ENCODE results near the gene ARHGAP33. TPM values are rescaled to one million over a fixed set of nuclear protein-coding genes. Genes with fewer than 3 reads are reported as not detected.

ARHGAP33 gene, protein sequence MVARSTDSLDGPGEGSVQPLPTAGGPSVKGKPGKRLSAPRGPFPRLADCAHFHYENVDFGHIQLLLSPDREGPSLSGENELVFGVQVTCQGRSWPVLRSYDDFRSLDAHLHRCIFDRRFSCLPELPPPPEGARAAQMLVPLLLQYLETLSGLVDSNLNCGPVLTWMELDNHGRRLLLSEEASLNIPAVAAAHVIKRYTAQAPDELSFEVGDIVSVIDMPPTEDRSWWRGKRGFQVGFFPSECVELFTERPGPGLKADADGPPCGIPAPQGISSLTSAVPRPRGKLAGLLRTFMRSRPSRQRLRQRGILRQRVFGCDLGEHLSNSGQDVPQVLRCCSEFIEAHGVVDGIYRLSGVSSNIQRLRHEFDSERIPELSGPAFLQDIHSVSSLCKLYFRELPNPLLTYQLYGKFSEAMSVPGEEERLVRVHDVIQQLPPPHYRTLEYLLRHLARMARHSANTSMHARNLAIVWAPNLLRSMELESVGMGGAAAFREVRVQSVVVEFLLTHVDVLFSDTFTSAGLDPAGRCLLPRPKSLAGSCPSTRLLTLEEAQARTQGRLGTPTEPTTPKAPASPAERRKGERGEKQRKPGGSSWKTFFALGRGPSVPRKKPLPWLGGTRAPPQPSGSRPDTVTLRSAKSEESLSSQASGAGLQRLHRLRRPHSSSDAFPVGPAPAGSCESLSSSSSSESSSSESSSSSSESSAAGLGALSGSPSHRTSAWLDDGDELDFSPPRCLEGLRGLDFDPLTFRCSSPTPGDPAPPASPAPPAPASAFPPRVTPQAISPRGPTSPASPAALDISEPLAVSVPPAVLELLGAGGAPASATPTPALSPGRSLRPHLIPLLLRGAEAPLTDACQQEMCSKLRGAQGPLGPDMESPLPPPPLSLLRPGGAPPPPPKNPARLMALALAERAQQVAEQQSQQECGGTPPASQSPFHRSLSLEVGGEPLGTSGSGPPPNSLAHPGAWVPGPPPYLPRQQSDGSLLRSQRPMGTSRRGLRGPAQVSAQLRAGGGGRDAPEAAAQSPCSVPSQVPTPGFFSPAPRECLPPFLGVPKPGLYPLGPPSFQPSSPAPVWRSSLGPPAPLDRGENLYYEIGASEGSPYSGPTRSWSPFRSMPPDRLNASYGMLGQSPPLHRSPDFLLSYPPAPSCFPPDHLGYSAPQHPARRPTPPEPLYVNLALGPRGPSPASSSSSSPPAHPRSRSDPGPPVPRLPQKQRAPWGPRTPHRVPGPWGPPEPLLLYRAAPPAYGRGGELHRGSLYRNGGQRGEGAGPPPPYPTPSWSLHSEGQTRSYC
- 28.4 TPM for polyA plus RNA-seq (2013, experiment 1 of 4)
- polyA plus RNA-seq (2013, experiment 2 of 4) = 29.3 TPM
- 29.3 TPM for polyA plus RNA-seq (2013, experiment 3 of 4)
- polyA plus RNA-seq (2013, experiment 4 of 4) = 31.0 TPM

DNA sequence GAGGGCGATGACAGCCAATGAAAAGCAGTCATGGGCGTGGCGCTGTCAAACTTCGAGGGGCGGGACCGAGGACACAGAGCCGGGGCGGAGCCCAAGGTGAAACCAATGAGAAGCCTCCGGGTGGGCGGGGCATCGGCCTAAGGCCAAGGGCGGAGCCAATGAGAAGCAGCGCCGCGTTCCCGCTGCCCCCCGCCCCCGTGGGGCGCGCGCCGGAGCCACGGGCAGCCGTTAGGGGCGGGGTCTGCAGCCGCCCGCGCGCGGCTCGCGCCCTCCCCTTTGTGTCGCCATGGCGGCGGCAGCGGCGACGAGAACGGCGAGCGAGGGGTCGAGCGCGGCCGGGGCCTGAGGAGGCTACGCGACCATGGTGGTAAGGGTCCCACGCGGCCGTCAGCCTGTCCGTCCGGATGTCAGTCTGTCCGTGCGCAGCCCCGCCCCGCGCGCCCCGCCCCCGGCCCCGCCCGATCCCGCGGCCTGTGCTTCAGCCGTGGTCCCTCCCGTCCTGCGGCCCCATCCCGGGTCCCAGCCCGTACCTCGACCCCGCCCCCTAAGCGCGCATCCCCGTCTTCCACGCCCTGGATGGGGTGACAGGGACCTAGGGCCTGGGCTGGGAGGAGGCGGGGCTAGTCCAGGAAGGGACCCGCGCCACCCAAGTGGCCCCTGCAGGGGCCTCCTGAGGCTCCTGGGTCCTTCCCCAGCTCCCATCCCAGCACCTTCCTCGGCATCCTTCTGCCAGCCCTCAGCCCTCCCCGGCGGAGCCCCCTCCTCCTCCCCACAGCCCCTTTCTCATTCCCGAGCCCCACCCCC, at the start of gene ARHGAP33:
Gene ARHGAP33 (plus strand): TSS at position 267 of the 804 bp plus-strand sequence. CDS start 95 bp downstream, at position 362.
- Histone ChIP-seq H3K27ac (ENCODE audit: insufficient read depth, low read depth, low read length, poor library complexity, severe bottlenecking) (no peak within 1 kb of the TSS), H3K9me3 (ENCODE audit: control insufficient read depth, low read length) (no peaks in the 10 kb centered on the region), H3K4me3 (ENCODE audit: insufficient read depth, low read depth, low read length) (peak within 1 kb of the TSS; percentile 62), H3K4me1 (ENCODE audit: control insufficient read depth, insufficient read depth, low read length) (peaks cover 26% of the 10 kb centered on the region), H3K27me3 (ENCODE audit: control insufficient read depth, insufficient read depth, low read length, poor library complexity, severe bottlenecking) (peaks cover 14% of the 10 kb centered on the region), H3K36me3 (ENCODE audit: control insufficient read depth, insufficient read depth, low read length) (no peaks in the 10 kb centered on the region)
- 0% methylated on average over 82 of the region's 82 CpGs for WGBS, 2 experiments

DNA sequence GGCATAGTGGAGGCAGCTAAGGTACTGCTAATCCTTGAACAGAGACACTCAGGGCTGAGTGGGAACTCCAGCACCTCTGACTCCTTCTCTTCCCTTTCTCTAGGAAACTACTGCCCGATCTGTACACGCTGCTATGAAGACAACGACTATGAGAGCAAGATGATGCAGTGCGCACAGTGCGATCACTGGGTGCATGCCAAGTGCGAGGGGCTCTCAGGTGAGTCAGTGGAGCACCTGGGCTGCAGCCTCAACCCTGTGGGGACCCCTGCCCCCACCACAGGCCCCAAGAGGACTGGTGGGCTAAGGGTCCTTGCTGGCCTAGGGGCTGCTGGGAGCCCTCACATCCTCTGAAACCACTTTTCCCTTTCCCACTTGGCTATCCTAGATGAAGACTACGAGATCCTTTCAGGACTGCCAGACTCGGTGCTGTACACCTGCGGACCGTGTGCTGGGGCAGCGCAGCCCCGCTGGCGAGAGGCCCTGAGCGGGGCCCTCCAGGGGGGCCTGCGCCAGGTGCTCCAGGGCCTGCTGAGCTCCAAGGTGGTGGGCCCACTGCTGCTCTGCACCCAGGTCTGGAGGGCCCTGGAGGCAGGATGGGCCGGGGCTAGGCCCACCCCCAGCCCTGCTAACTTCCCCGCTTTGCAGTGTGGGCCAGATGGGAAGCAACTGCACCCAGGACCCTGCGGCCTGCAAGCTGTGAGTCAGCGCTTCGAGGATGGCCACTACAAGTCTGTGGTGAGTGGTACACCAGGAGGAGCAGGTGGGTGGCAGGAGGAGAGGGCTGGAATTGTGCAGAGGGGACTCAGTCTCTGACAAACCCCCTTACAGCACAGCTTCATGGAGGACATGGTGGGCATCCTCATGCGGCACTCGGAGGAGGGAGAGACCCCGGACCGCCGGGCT, 48.1 kb upstream of the ARHGAP33 start:
- H3K27me3 ChIP-seq (ENCODE audit: control insufficient read depth, insufficient read depth, low read length, poor library complexity, severe bottlenecking) = no peaks in the 10 kb centered on the region
- H3K4me1 ChIP-seq (ENCODE audit: control insufficient read depth, insufficient read depth, low read length) = no peaks in the 10 kb centered on the region
- WGBS, 2 experiments = 95 to 96% methylated on average over 25 of the region's 25 CpGs
- H3K4me3 ChIP-seq (ENCODE audit: insufficient read depth, low read depth, low read length) = no peak overlapping the region
- peaks cover 73% of the 10 kb centered on the region for H3K36me3 ChIP-seq (ENCODE audit: control insufficient read depth, insufficient read depth, low read length)
- H3K27ac ChIP-seq (ENCODE audit: insufficient read depth, low read depth, low read length, poor library complexity, severe bottlenecking) = no peak overlapping the region
- H3K9me3 ChIP-seq (ENCODE audit: control insufficient read depth, low read length) = no peaks in the 10 kb centered on the region

DNA sequence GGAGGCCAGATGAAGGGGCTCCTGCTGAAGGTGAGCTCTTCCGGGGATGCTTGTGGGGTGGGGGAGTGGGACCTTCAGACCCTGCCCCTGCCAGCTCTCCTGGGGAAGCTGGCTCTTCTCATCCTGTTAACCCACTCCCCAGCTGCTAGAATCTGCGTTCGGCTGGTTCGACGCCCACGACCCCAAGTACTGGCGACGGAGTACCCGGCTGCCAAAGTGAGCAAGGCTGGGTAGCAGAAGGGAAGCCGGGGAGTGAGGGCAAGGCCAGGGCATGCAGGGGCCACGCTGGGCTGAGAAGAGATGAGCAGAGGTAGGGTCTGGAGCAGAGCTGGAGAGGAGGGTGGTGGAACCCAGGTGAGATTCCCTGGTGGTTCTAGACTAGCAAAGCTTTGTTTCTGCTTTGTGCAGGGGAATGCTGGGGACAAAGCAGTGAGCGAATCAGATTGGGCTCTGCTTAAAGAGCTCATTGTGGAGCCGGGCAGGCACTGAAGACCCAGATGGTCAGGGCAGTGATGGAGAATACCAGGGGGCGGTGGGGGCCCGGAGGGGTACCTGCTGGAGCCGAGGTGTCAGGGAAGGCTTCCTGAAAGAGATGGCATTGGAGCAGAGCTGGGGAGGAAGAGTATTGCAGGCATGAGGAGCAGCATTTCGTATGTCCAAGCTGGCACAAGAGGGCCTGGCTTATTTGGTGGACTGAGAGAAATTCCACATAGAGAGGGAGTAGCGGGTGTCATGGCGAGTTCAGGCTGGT, 47.2 kb upstream of the ARHGAP33 start:
- no peaks in the 10 kb centered on the region for H3K4me1 ChIP-seq (ENCODE audit: control insufficient read depth, insufficient read depth, low read length)
- 94 to 96% methylated on average over 19 of the region's 19 CpGs for WGBS, 2 experiments
- H3K36me3 ChIP-seq (ENCODE audit: control insufficient read depth, insufficient read depth, low read length) = peaks cover 69% of the 10 kb centered on the region
- no peaks in the 10 kb centered on the region for H3K27me3 ChIP-seq (ENCODE audit: control insufficient read depth, insufficient read depth, low read length, poor library complexity, severe bottlenecking)
- no peak overlapping the region for H3K4me3 ChIP-seq (ENCODE audit: insufficient read depth, low read depth, low read length)
- no peak overlapping the region for H3K27ac ChIP-seq (ENCODE audit: insufficient read depth, low read depth, low read length, poor library complexity, severe bottlenecking)
- H3K9me3 ChIP-seq (ENCODE audit: control insufficient read depth, low read length) = no peaks in the 10 kb centered on the region

DNA sequence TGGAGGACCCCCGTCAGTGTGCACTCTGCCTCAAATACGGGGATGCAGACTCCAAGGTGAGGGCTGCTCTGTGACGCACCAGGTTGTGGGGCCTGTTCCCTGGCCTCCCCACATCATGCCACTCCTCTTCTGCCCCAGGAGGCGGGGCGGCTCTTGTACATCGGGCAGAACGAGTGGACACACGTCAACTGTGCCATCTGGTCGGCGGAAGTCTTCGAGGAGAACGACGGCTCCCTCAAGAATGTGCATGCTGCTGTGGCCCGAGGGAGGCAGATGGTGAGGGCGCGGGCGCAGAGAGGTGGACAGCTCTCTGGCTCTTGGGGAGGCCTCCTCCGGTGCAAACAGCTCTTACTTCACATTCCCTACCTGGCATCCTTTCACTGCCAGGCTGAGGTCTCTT, 46.3 kb upstream of the ARHGAP33 start:
- 96% methylated on average over 18 of the region's 18 CpGs for WGBS, 2 experiments
- H3K4me3 ChIP-seq (ENCODE audit: insufficient read depth, low read depth, low read length) = no peak overlapping the region
- H3K27ac ChIP-seq (ENCODE audit: insufficient read depth, low read depth, low read length, poor library complexity, severe bottlenecking) = no peak overlapping the region
- H3K9me3 ChIP-seq (ENCODE audit: control insufficient read depth, low read length) = no peaks in the 10 kb centered on the region
- H3K36me3 ChIP-seq (ENCODE audit: control insufficient read depth, insufficient read depth, low read length) = peaks cover 62% of the 10 kb centered on the region
- H3K27me3 ChIP-seq (ENCODE audit: control insufficient read depth, insufficient read depth, low read length, poor library complexity, severe bottlenecking) = no peaks in the 10 kb centered on the region
- no peaks in the 10 kb centered on the region for H3K4me1 ChIP-seq (ENCODE audit: control insufficient read depth, insufficient read depth, low read length)

DNA sequence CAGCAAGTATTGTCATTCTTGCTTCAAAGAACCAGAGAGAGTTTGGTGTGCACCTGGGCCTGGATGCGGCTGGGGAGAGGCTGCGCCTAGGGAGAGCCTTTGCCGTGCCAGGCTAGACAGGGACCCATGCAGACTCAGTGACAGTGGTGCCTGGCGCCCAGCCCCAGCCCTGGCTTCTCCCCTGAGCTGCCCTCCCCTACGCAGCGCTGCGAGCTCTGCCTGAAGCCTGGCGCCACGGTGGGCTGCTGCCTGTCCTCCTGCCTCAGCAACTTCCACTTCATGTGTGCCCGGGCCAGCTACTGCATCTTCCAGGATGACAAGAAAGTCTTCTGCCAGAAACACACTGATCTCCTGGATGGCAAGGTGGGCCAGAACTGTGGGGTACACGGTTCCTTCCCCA, 45.6 kb upstream of the ARHGAP33 start:
- Histone ChIP-seq H3K4me3 (ENCODE audit: insufficient read depth, low read depth, low read length) (no peak overlapping the region), H3K36me3 (ENCODE audit: control insufficient read depth, insufficient read depth, low read length) (peaks cover 61% of the 10 kb centered on the region), H3K9me3 (ENCODE audit: control insufficient read depth, low read length) (no peaks in the 10 kb centered on the region), H3K4me1 (ENCODE audit: control insufficient read depth, insufficient read depth, low read length) (no peaks in the 10 kb centered on the region), H3K27ac (ENCODE audit: insufficient read depth, low read depth, low read length, poor library complexity, severe bottlenecking) (no peak overlapping the region), H3K27me3 (ENCODE audit: control insufficient read depth, insufficient read depth, low read length, poor library complexity, severe bottlenecking) (no peaks in the 10 kb centered on the region)
- WGBS, 2 experiments = 93 to 94% methylated on average over 11 of the region's 11 CpGs

DNA sequence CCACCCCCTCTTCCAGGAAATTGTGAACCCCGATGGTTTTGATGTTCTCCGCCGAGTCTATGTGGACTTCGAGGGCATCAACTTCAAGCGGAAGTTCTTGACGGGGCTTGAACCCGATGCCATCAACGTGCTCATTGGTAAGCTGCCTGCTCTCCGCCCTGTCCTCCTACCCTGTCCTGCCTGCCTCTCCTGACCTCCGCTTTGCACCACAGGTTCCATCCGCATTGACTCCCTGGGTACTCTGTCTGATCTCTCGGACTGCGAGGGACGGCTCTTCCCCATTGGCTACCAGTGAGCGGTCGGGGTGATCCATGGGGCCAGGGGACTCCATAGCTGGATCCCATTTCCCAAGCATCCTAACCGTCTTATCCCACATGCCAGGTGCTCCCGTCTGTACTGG, 45.0 kb upstream of the ARHGAP33 start:
- H3K9me3 ChIP-seq (ENCODE audit: control insufficient read depth, low read length) = no peaks in the 10 kb centered on the region
- H3K27ac ChIP-seq (ENCODE audit: insufficient read depth, low read depth, low read length, poor library complexity, severe bottlenecking) = no peak overlapping the region
- 95 to 96% methylated on average over 18 of the region's 18 CpGs for WGBS, 2 experiments
- H3K4me1 ChIP-seq (ENCODE audit: control insufficient read depth, insufficient read depth, low read length) = no peaks in the 10 kb centered on the region
- peaks cover 55% of the 10 kb centered on the region for H3K36me3 ChIP-seq (ENCODE audit: control insufficient read depth, insufficient read depth, low read length)
- no peak overlapping the region for H3K4me3 ChIP-seq (ENCODE audit: insufficient read depth, low read depth, low read length)
- no peaks in the 10 kb centered on the region for H3K27me3 ChIP-seq (ENCODE audit: control insufficient read depth, insufficient read depth, low read length, poor library complexity, severe bottlenecking)

DNA sequence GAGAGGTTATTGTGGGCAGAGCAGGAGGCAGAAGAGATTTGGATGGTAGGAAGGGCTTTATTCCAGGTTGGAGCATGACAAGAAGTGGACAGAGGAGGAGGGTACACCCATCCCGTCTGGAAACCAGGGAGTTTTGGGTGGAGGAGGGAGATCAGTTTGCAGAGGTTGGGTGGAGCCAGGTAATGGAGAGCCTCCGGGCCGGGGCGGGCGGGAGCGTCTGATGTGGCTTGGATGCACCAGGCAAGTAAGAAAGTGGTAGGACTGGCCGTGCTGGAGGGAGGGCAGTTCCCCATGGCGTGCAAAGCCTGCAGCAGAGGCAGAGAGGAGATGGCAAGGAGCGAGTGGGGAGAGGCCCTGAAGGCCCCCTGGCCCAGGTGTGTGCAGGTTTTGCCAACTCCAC, 44.0 kb upstream of the ARHGAP33 start:
- Histone ChIP-seq H3K4me3 (ENCODE audit: insufficient read depth, low read depth, low read length) (no peak overlapping the region), H3K36me3 (ENCODE audit: control insufficient read depth, insufficient read depth, low read length) (peaks cover 48% of the 10 kb centered on the region), H3K27me3 (ENCODE audit: control insufficient read depth, insufficient read depth, low read length, poor library complexity, severe bottlenecking) (no peaks in the 10 kb centered on the region), H3K27ac (ENCODE audit: insufficient read depth, low read depth, low read length, poor library complexity, severe bottlenecking) (no peak overlapping the region), H3K9me3 (ENCODE audit: control insufficient read depth, low read length) (no peaks in the 10 kb centered on the region), H3K4me1 (ENCODE audit: control insufficient read depth, insufficient read depth, low read length) (no peaks in the 10 kb centered on the region)
- 92 to 93% methylated on average over 9 of the region's 9 CpGs for WGBS, 2 experiments

DNA sequence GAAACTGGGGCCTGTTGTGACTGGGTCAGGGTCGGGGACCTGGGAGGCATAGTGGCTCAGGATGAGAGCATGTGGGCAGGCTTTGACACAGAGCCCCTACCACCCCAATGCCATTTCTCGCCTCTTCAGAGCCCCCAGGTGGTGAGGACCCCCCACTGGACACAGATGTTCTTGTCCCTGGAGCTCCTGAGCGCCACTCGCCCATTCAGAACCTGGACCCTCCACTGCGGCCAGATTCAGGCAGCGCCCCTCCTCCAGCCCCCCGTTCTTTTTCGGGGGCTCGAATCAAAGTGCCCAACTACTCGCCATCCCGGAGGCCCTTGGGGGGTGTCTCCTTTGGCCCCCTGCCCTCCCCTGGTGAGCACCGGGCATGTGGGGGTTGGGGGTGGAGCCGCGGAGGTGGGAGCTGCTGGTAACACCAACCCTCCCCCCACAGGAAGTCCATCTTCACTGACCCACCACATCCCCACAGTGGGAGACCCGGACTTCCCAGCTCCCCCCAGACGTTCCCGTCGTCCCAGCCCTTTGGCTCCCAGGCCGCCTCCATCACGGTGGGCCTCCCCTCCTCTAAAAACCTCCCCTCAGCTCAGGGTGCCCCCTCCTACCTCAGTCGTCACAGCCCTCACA, 43.5 kb upstream of the ARHGAP33 start:
- Histone ChIP-seq H3K36me3 (ENCODE audit: control insufficient read depth, insufficient read depth, low read length) (peaks cover 50% of the 10 kb centered on the region), H3K4me3 (ENCODE audit: insufficient read depth, low read depth, low read length) (no peak overlapping the region), H3K27me3 (ENCODE audit: control insufficient read depth, insufficient read depth, low read length, poor library complexity, severe bottlenecking) (no peaks in the 10 kb centered on the region), H3K4me1 (ENCODE audit: control insufficient read depth, insufficient read depth, low read length) (no peaks in the 10 kb centered on the region), H3K9me3 (ENCODE audit: control insufficient read depth, low read length) (no peaks in the 10 kb centered on the region), H3K27ac (ENCODE audit: insufficient read depth, low read depth, low read length, poor library complexity, severe bottlenecking) (no peak overlapping the region)
- WGBS, 2 experiments = 90 to 94% methylated on average over 21 of the region's 21 CpGs

Measured in ectodermal cell (in vitro differentiated cells).